ENCODE data around the gene NCAM1. TPM values are rescaled to one million over a fixed set of nuclear protein-coding genes. Genes with fewer than 3 reads are reported as not detected.

Gene NCAM1
- total and polyA plus RNA-seq, 2 donors (not counting 1 experiment from before 2014, with no cell fraction given): 0.17 to 2.6 TPM

GRCh38 chr11:113304916-113305315 lies 343.7 kb downstream of the NCAM1 start:
- H3K4me2 ChIP-seq (ENCODE audit: extremely low read depth, insufficient read depth, low read length): no peak overlapping the region
- no peak overlapping the region for H3K9ac ChIP-seq (ENCODE audit: insufficient read depth, low read length)
- no peaks in the 10 kb centered on the region for H3K9me3 ChIP-seq (ENCODE audit: control insufficient read depth, insufficient read depth, low read depth, low read length)
- no peaks in the 10 kb centered on the region for H3K79me2 ChIP-seq (ENCODE audit: control insufficient read depth, insufficient read depth, low read length)
- no peak for DNase-seq (ENCODE audit: low read depth in 2 of 2)
- no peaks in the 10 kb centered on the region for H3K4me1 ChIP-seq (ENCODE audit: control insufficient read depth, extremely low read depth, insufficient read depth, low read length)
- H3K27me3 ChIP-seq (ENCODE audit: control insufficient read depth, insufficient read depth, low read length): no peaks in the 10 kb centered on the region
- H2AFZ ChIP-seq (ENCODE audit: low read length): no peak overlapping the region
- no peaks in the 10 kb centered on the region for H4K20me1 ChIP-seq (ENCODE audit: control insufficient read depth, extremely low read depth, insufficient read depth, low read length)
- TF ChIP-seq EZH2 (IDR thresholded peaks at IDR 0.05; ENCODE audit: low read length, missing control alignments): no peak
- TF ChIP-seq CTCF (conservative IDR thresholded peaks at IDR 0.05 in 1 of 2, IDR thresholded peaks at IDR 0.05 in 1 of 2; ENCODE audit: low read depth in 1 of 2, low read length in 2 of 2): no peak
- H3K36me3 ChIP-seq (ENCODE audit: control insufficient read depth, insufficient read depth, low read length): no peaks in the 10 kb centered on the region
- H3K27ac ChIP-seq (ENCODE audit: insufficient read depth, low read length): no peak overlapping the region
- H3K4me3 ChIP-seq (replicated peaks in 1 of 4; ENCODE audit: control extremely low read depth in 1 of 4, insufficient read depth in 1 of 4, low read depth in 3 of 4, low read length in 4 of 4): no peak overlapping the region

- H3K9me3 ChIP-seq (ENCODE audit: control insufficient read depth, insufficient read depth, low read depth, low read length): no peaks in the 10 kb centered on the region
- H2AFZ ChIP-seq (ENCODE audit: low read length): no peak overlapping the region
- DNase-seq (ENCODE audit: low read depth in 2 of 2): peak; percentile 37 to 65
- peak; percentile 96 to 99 for TF ChIP-seq CTCF (conservative IDR thresholded peaks at IDR 0.05 in 1 of 2, IDR thresholded peaks at IDR 0.05 in 1 of 2; ENCODE audit: low read depth in 1 of 2, low read length in 2 of 2)
- no peak for TF ChIP-seq EZH2 (IDR thresholded peaks at IDR 0.05; ENCODE audit: low read length, missing control alignments)
- H3K4me1 ChIP-seq (ENCODE audit: control insufficient read depth, extremely low read depth, insufficient read depth, low read length): no peaks in the 10 kb centered on the region
- H3K79me2 ChIP-seq (ENCODE audit: control insufficient read depth, insufficient read depth, low read length): no peaks in the 10 kb centered on the region
- no peaks in the 10 kb centered on the region for H3K36me3 ChIP-seq (ENCODE audit: control insufficient read depth, insufficient read depth, low read length)
- H3K4me2 ChIP-seq (ENCODE audit: extremely low read depth, insufficient read depth, low read length): peak overlapping the region; percentile 32
- H3K4me3 ChIP-seq (replicated peaks in 1 of 4; ENCODE audit: control extremely low read depth in 1 of 4, insufficient read depth in 1 of 4, low read depth in 3 of 4, low read length in 4 of 4): no peak overlapping the region
- H3K27me3 ChIP-seq (ENCODE audit: control insufficient read depth, insufficient read depth, low read length): no peaks in the 10 kb centered on the region
- H3K27ac ChIP-seq (ENCODE audit: insufficient read depth, low read length): no peak overlapping the region
- H3K9ac ChIP-seq (ENCODE audit: insufficient read depth, low read length): no peak overlapping the region
- no peaks in the 10 kb centered on the region for H4K20me1 ChIP-seq (ENCODE audit: control insufficient read depth, extremely low read depth, insufficient read depth, low read length)
Observed at GRCh38 chr11:113305440-113306336, 344.5 kb downstream of the NCAM1 start.

- no peak for TF ChIP-seq EZH2 (IDR thresholded peaks at IDR 0.05; ENCODE audit: low read length, missing control alignments)
- TF ChIP-seq CTCF (conservative IDR thresholded peaks at IDR 0.05 in 1 of 2, IDR thresholded peaks at IDR 0.05 in 1 of 2; ENCODE audit: low read depth in 1 of 2, low read length in 2 of 2): no peak
- Histone ChIP-seq H3K36me3 (ENCODE audit: control insufficient read depth, insufficient read depth, low read length) (no peaks in the 10 kb centered on the region), H2AFZ (ENCODE audit: low read length) (no peak overlapping the region), H3K9me3 (ENCODE audit: control insufficient read depth, insufficient read depth, low read depth, low read length) (no peaks in the 10 kb centered on the region), H4K20me1 (ENCODE audit: control insufficient read depth, extremely low read depth, insufficient read depth, low read length) (no peaks in the 10 kb centered on the region), H3K79me2 (ENCODE audit: control insufficient read depth, insufficient read depth, low read length) (no peaks in the 10 kb centered on the region), H3K27me3 (ENCODE audit: control insufficient read depth, insufficient read depth, low read length) (no peaks in the 10 kb centered on the region), H3K4me3 (replicated peaks in 1 of 4; ENCODE audit: control extremely low read depth in 1 of 4, insufficient read depth in 1 of 4, low read depth in 3 of 4, low read length in 4 of 4) (no peak overlapping the region), H3K4me1 (ENCODE audit: control insufficient read depth, extremely low read depth, insufficient read depth, low read length) (no peaks in the 10 kb centered on the region), H3K4me2 (ENCODE audit: extremely low read depth, insufficient read depth, low read length) (no peak overlapping the region), H3K27ac (ENCODE audit: insufficient read depth, low read length) (no peak overlapping the region), H3K9ac (ENCODE audit: insufficient read depth, low read length) (no peak overlapping the region)
- no peak for DNase-seq (ENCODE audit: low read depth in 2 of 2)
Observed at GRCh38 chr11:113308601-113309000, 347.4 kb downstream of the NCAM1 start.

All from fibroblast of lung (primary cell).